Activated B cell treated with CpG ODN at 0.5 μM for 24 hours (primary cell): ENCODE measurements around the gene CROCC2. TPM values are rescaled to one million over a fixed set of nuclear protein-coding genes. Genes with fewer than 3 reads are reported as not detected.

ENCODE experiments used
- ATAC-seq: fragments of 200-7000 bp; cut with Tn5 transposase; one replicate; pipeline ENCODE4 v1.10.0; 2021; ENCODE audit warnings: low read depth, mild to moderate bottlenecking, moderate library complexity
- CTCF ChIA-PET: fragments of 350-600 bp; sonication (Branson Sonifier 250); formaldehyde crosslinking; loops from one replicate; lab custom pipeline; 2021; ENCODE audit warnings: antibody characterized with exemption; lab: Charles Lee
- POLR2A ChIA-PET: fragments of 350-600 bp; sonication (Branson Sonifier 250); formaldehyde crosslinking; loops from one replicate; lab custom pipeline; 2021; ENCODE audit warnings: antibody characterized with exemption; lab: Charles Lee
- DNase-seq: peaks from one replicate; pipeline ENCODE4 v3.0.0; 2022
- H3K27ac Mint-ChIP-seq: one replicate; pipeline ENCODE4 v1.8.0; 2020; ENCODE audit warnings: mixed read lengths
- H3K27me3 Mint-ChIP-seq: one replicate; pipeline ENCODE4 v1.8.0; 2021; ENCODE audit warnings: mixed read lengths
- H3K36me3 Mint-ChIP-seq: one replicate; pipeline ENCODE4 v1.8.0; 2021; ENCODE audit warnings: low read depth, mixed read lengths
- H3K4me1 Mint-ChIP-seq: one replicate; pipeline ENCODE4 v1.8.0; 2021; ENCODE audit warnings: mixed read lengths
- H3K4me3 Mint-ChIP-seq: one replicate; pipeline ENCODE4 v1.8.0; 2020; ENCODE audit warnings: mild to moderate bottlenecking, mixed read lengths
- H3K9me3 Mint-ChIP-seq: one replicate; pipeline ENCODE4 v1.8.0; 2020; ENCODE audit warnings: mixed read lengths
- CTCF ChIP-seq: fragments of 200-600 bp; IDR thresholded peaks from one replicate; pipeline ENCODE4 v1.8.0; 2022; ENCODE audit warnings: antibody characterized with exemption, mild to moderate bottlenecking
- intact Hi-C: fragments of 100-400 bp; cut with micrococcal nuclease; formaldehyde crosslinking; loops from one replicate; pipeline ENCODE4 v1.15.1; 2024
- total RNA-seq: library from RNA; stranded (reverse); gene quantifications from 2 replicates; pipeline ENCODE4 v1.2.3, GENCODE V29; 2022

CROCC2 gene
- total RNA-seq, 1 donor from 2014 or later: not detected

- ChIA-PET POLR2A (no interaction called here), CTCF (no interaction called here)
- no peaks in the 10 kb centered on the region for H3K36me3 Mint-ChIP-seq
- DNase-seq (no peak), ATAC-seq (no peak)
- intact Hi-C loops: no loop called here
- H3K27me3 Mint-ChIP-seq: peaks cover 14% of the 10 kb centered on the region
- no peak for TF ChIP-seq CTCF
- no peak overlapping the region for H3K4me3 Mint-ChIP-seq
- H3K4me1 Mint-ChIP-seq: no peaks in the 10 kb centered on the region
- no peaks in the 10 kb centered on the region for H3K9me3 Mint-ChIP-seq
- H3K27ac Mint-ChIP-seq: no peak overlapping the region
Measured at GRCh38 chr2:240869956-240870875, 35.9 kb upstream of the CROCC2 start.

GRCh38 chr2:240871071-240871958 lies 34.8 kb upstream of the CROCC2 start:
- no peak for DNase-seq
- no peak for ATAC-seq
- Mint-ChIP-seq H3K27me3 (peaks cover 13% of the 10 kb centered on the region), H3K36me3 (no peaks in the 10 kb centered on the region), H3K4me3 (no peak overlapping the region), H3K4me1 (no peaks in the 10 kb centered on the region), H3K27ac (no peak overlapping the region), H3K9me3 (no peaks in the 10 kb centered on the region)
- no peak for TF ChIP-seq CTCF
- POLR2A ChIA-PET: no interaction called here
- CTCF ChIA-PET: no interaction called here
- intact Hi-C loops: no loop called here

GRCh38 chr2:240872317-240873097 lies 33.6 kb upstream of the CROCC2 start:
- no peaks in the 10 kb centered on the region for H3K4me1 Mint-ChIP-seq
- no peak overlapping the region for H3K27ac Mint-ChIP-seq
- H3K36me3 Mint-ChIP-seq: no peaks in the 10 kb centered on the region
- H3K4me3 Mint-ChIP-seq: no peak overlapping the region
- ChIA-PET CTCF (no interaction called here), POLR2A (no interaction called here)
- intact Hi-C loops: no loop called here
- ATAC-seq: no peak
- H3K9me3 Mint-ChIP-seq: no peaks in the 10 kb centered on the region
- peaks cover 6% of the 10 kb centered on the region for H3K27me3 Mint-ChIP-seq
- DNase-seq: no peak
- no peak for TF ChIP-seq CTCF

DNA sequence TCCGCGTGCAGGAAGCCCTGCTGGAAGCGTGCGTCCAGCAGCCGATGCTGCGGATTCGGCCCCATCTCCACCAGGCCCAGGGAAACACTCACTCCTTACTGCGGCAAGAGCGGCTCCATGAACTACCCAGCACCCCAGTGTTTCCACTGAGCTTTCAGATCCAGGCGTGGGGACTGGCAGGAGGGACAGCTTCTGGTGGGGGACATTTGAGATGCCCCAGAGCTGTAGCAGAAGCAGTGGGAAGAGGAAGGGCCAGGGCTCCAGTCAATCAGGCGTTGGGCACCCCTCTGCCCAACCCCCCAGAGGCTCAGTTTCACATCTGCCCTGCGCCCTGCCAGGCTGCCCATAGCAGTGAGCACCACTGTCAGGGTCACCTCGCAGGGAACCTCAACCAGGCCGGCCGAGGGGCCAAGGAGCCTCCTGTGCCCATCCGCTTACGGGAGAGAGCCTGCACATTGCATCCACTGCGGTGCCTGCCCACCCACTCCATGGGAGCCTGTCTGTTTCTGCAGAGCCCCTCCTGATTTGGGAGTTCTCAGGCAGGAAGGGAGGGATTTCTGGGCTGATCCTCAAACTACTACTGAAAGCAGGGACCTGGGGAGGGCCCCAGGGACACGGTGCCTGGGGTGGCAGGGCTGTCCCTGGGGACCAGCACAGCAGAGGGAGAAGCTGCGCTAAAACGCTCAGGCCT lies 32.9 kb upstream of the CROCC2 start:
- Mint-ChIP-seq H3K36me3 (no peaks in the 10 kb centered on the region), H3K9me3 (no peaks in the 10 kb centered on the region), H3K4me3 (no peak overlapping the region), H3K27ac (no peak overlapping the region), H3K27me3 (peaks cover 2% of the 10 kb centered on the region), H3K4me1 (no peaks in the 10 kb centered on the region)
- ChIA-PET POLR2A (interaction anchor here (0.6 kb wide), 1 partner anchor 132 kb away, joined by 3 read pairs; no protein-coding TSS in a partner anchor), CTCF (no interaction called here)
- DNase-seq: peak; percentile 12
- intact Hi-C loops: no loop called here
- TF ChIP-seq CTCF: no peak
- ATAC-seq: no peak
